A673 (cell line): ENCODE data around the gene PDGFA. TPM values are rescaled to one million over a fixed set of nuclear protein-coding genes. Genes with fewer than 3 reads are reported as not detected.

Source experiments
- BruUV-seq: library from RNA; stranded (reverse); fragments of 400-500 nt; replicated peaks from 2 replicates; lab custom pipeline; 2021; lab: Mats Ljungman, UMichigan
- CTCF ChIA-PET: fragments of 300-600 bp; sonication (Branson Sonifier 250); formaldehyde crosslinking; loops from one replicate; lab custom pipeline; 2022; ENCODE audit warnings: antibody characterized with exemption; lab: Charles Lee
- POLR2A ChIA-PET: fragments of 300-600 bp; sonication (Branson Sonifier 250); formaldehyde crosslinking; loops from one replicate; lab custom pipeline; 2022; ENCODE audit warnings: antibody characterized with exemption; ENCODE audit not compliant: low non-redundant PET; lab: Charles Lee
- DNase-seq: peaks from one replicate; pipeline ENCODE4 v3.0.0-alpha.2; 2015; ENCODE audit warnings: low spot score
- H3K27ac ChIP-seq: fragments of 200-600 bp; sonication (generic); 2 replicates; pipeline ENCODE4 v1.5.1; 2016; ENCODE audit warnings: mixed run types, low read depth, mild to moderate bottlenecking, mixed read lengths, antibody characterized with exemption, low read length; ENCODE audit not compliant: poor library complexity, severe bottlenecking
- H3K27me3 ChIP-seq: fragments of 200-600 bp; sonication (generic); replicated peaks from 2 replicates; pipeline ENCODE4 v1.6.1; 2017; ENCODE audit warnings: mixed run types, low read depth, mild to moderate bottlenecking, mixed read lengths, antibody characterized with exemption, low read length; ENCODE audit not compliant: insufficient read depth, poor library complexity
- H3K36me3 ChIP-seq: fragments of 200-600 bp; sonication (generic); 2 replicates; pipeline ENCODE4 v1.6.1; 2016; ENCODE audit warnings: mixed run types, mild to moderate bottlenecking, mixed read lengths, antibody characterized with exemption, low read length; ENCODE audit not compliant: insufficient read depth, poor library complexity, severe bottlenecking
- H3K4me1 ChIP-seq: fragments of 200-600 bp; sonication (generic); 2 replicates; pipeline ENCODE4 v1.6.1; 2017; ENCODE audit warnings: mixed run types, mild to moderate bottlenecking, mixed read lengths, antibody characterized with exemption, low read length; ENCODE audit not compliant: insufficient read depth, poor library complexity, severe bottlenecking
- H3K4me3 ChIP-seq: fragments of 200-600 bp; sonication (generic); 2 replicates; pipeline ENCODE4 v1.5.1; 2016; ENCODE audit warnings: low read depth, mixed run types, mild to moderate bottlenecking, mixed read lengths, low read length; ENCODE audit not compliant: poor library complexity, severe bottlenecking
- H3K9me3 ChIP-seq: fragments of 200-600 bp; sonication (generic); 2 replicates; pipeline ENCODE4 v1.6.1; 2016; ENCODE audit warnings: mixed run types, low read depth, mild to moderate bottlenecking, mixed read lengths, antibody characterized with exemption, low read length; ENCODE audit not compliant: poor library complexity, severe bottlenecking
- EZH2 ChIP-seq: fragments of 200-600 bp; sonication (generic); IDR thresholded peaks from 2 replicates; pipeline ENCODE4 v1.6.1; 2017; ENCODE audit warnings: borderline replicate concordance, low read depth, mild to moderate bottlenecking, mixed read lengths, antibody characterized with exemption, low read length; ENCODE audit not compliant: poor library complexity, severe bottlenecking
- intact Hi-C: fragments of 100-400 bp; cut with micrococcal nuclease; formaldehyde crosslinking; loops from one replicate; pipeline ENCODE4 v1.10.0; 2022; ENCODE audit not compliant: unreplicated experiment
- total RNA-seq: library from RNA; stranded (reverse); gene quantifications from 2 replicates; pipeline ENCODE4 v1.2.3, GENCODE V29; 2021
- TF ChIP-seq, protein P1 (sequence below): fragments of 300-800, 200-600 bp; sonication (generic); conservative IDR thresholded peaks from 2 replicates; pipeline ENCODE4 v1.5.1; 2017; ENCODE audit warnings: low read depth, mild to moderate bottlenecking, antibody characterized with exemption, low read length, moderate library complexity, mixed read lengths

Gene PDGFA
- total RNA-seq, 1 experiment from 2014 or later: 2.1 TPM

DNA sequence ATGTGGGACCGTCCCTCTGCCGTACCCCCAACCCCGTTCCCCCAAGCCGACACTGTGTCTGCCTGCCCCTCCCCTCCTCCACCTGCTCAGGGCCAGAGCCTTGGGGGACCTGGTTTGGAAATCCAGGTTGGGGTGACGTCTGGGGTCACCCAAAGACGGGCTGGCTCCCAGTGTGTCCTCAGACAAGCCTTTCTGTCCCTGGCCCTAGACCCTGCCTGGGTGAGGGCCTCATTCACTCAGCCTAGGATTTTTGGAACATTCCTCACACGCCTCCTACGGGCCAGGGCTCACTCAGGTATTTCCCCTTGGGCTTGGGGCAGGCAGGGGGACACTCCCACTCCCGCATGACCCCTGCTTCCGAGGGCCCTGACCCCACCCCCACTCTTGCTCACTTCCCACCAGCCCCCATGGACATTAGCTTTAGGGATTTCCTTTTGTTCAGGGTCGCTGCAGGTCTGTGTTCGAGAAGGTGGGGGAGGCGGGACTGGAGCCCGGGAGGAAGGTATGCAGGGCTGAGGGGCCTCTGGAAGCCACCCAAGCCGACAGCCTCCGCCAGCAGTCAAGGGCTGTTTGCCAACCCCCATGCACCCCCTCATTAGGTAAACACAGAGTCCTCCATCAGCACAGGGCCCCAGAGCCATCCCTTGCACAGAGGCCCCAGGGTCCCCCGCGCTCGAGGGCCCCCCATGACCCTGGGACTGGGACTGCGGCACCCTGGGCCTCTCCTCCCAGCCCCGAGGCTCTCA lies 35.1 kb downstream of the PDGFA start:
- Histone ChIP-seq H3K27ac (no peak overlapping the region), H3K4me3 (no peak overlapping the region), H3K36me3 (no peaks in the 10 kb centered on the region), H3K27me3 (peaks cover 3% of the 10 kb centered on the region), H3K9me3 (no peaks in the 10 kb centered on the region), H3K4me1 (no peaks in the 10 kb centered on the region)
- TF ChIP-seq, protein P1, sequence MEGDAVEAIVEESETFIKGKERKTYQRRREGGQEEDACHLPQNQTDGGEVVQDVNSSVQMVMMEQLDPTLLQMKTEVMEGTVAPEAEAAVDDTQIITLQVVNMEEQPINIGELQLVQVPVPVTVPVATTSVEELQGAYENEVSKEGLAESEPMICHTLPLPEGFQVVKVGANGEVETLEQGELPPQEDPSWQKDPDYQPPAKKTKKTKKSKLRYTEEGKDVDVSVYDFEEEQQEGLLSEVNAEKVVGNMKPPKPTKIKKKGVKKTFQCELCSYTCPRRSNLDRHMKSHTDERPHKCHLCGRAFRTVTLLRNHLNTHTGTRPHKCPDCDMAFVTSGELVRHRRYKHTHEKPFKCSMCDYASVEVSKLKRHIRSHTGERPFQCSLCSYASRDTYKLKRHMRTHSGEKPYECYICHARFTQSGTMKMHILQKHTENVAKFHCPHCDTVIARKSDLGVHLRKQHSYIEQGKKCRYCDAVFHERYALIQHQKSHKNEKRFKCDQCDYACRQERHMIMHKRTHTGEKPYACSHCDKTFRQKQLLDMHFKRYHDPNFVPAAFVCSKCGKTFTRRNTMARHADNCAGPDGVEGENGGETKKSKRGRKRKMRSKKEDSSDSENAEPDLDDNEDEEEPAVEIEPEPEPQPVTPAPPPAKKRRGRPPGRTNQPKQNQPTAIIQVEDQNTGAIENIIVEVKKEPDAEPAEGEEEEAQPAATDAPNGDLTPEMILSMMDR: no peak
- TF ChIP-seq EZH2: no peak
- ChIA-PET POLR2A (no interaction called here), CTCF (no interaction called here)
- BruUV-seq: no TSS peak
- DNase-seq: no peak
- intact Hi-C loops: no loop called here

DNA sequence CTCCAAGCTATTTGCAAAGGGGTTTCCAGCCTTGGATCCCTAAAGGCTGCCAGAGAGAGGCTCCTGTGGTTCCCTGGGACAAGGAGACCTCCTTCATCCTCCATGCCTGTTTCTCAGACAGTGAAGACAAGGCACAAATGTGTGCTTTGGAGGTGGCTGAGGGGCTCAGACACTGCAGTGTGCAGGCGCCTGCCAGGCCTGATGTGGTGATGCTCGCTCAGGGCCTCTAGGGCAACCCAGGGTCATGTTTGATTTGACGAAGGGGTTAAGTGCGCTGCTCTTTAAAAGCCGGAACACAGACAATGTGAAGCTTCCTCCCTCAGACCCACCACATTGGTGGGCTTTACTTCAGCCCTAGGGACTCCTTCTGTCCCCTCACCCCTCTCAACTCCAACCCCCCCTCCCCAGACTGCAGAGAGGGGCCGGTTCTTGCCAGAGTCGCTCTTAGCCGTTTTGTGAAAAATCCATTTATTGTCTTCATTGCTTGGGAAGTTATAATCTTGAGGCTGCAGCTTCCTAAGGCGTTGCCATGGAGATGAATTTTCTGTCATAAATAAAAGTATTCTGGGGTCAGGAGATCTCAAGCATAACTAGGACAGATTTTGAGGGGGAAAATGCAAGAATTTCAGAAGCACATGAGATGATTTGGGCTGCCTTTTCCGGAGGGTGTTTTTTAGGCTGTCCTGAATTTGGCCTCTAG lies 35.8 kb downstream of the PDGFA start:
- no peak for TF ChIP-seq EZH2
- TF ChIP-seq, protein P1: no peak
- DNase-seq: no peak
- no peak overlapping the region for H3K4me3 ChIP-seq
- no TSS peak for BruUV-seq
- no peak overlapping the region for H3K27ac ChIP-seq
- no peaks in the 10 kb centered on the region for H3K9me3 ChIP-seq
- intact Hi-C loops: no loop called here
- ChIA-PET POLR2A (no interaction called here), CTCF (no interaction called here)
- no peaks in the 10 kb centered on the region for H3K4me1 ChIP-seq
- no peaks in the 10 kb centered on the region for H3K36me3 ChIP-seq
- H3K27me3 ChIP-seq: peaks cover 3% of the 10 kb centered on the region

DNA sequence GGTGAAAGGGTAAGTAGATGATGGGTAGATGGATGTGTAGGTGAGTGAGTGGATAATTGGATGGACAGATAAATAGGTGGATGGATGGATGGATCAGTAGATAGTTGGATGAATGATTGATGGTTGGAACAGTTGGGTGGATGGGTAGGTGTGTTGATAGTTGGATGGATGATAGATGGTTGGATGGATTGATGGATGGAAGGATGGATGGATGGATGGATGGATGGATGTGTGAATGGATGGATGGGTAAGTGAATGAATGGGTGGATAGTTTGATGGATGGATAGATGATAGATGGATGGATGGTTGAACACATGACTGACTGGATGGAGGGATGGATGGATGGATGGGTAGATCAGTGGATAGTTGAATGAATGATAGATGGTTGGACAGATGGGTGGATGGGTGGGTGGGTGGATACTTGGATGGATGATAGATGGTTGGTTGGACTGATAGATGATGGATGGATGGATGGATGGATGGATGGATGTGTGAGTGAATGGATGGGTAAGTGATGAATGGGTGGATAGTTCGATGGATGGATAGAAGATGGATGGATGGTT lies 37.0 kb downstream of the PDGFA start:
- ChIA-PET CTCF (no interaction called here), POLR2A (no interaction called here)
- BruUV-seq: no TSS peak
- Histone ChIP-seq H3K4me1 (no peaks in the 10 kb centered on the region), H3K36me3 (no peaks in the 10 kb centered on the region), H3K4me3 (no peak overlapping the region), H3K27me3 (peaks cover 3% of the 10 kb centered on the region), H3K27ac (no peak overlapping the region), H3K9me3 (no peaks in the 10 kb centered on the region)
- no peak for DNase-seq
- intact Hi-C loops: no loop called here
- TF ChIP-seq EZH2: no peak
- TF ChIP-seq, protein P1: no peak
